Tibial nerve (tissue), 4 donors: ENCODE results near the gene KBTBD4. TPM values are rescaled to one million over a fixed set of nuclear protein-coding genes. Genes with fewer than 3 reads are reported as not detected.

Experiments used
- DNase-seq, 2 donors: peaks; one replicate each; pipeline ENCODE4 v3.0.0-alpha.2; 2019; ENCODE audit warnings: low spot score in 2 of 2
- H3K27ac ChIP-seq, 4 donors: fragments of 200-600 bp; sonication (generic) in 3 of 4; one replicate each; pipeline ENCODE4 v1.5.1; 2017 to 2019; ENCODE audit warnings: mild to moderate bottlenecking in 1 of 4
- H3K27me3 ChIP-seq, 2 donors: fragments of 200-600 bp; sonication (generic) in 1 of 2; one replicate each; pipeline versions ENCODE4 v1.5.1 to v1.6.0; 2017 to 2019
- H3K36me3 ChIP-seq, 3 donors: fragments of 200-600 bp; sonication (generic); one replicate each; pipeline ENCODE4 v1.5.1; 2018 to 2019
- H3K4me1 ChIP-seq, 4 donors: fragments of 200-600 bp; sonication (generic) in 3 of 4; one replicate each; pipeline ENCODE4 v1.5.1; 2017 to 2019
- H3K4me3 ChIP-seq, 4 donors: fragments of 200-600 bp; sonication (generic) in 3 of 4; one replicate each; pipeline ENCODE4 v1.5.1; 2017 to 2019; ENCODE audit warnings: mild to moderate bottlenecking in 1 of 4, moderate library complexity in 1 of 4
- H3K9me3 ChIP-seq, 4 donors: fragments of 200-600 bp; sonication (generic) in 3 of 4; one replicate each; pipeline ENCODE4 v1.5.1; 2017 to 2019
- EP300 ChIP-seq, 2 donors: sonication (generic); formaldehyde crosslinking; IDR thresholded peaks; one replicate each; pipeline ENCODE4 v1.6.1; 2017; ENCODE audit warnings: antibody characterized with exemption in 2 of 2, mild to moderate bottlenecking in 1 of 2
- POLR2A ChIP-seq, 2 donors: fragments of 450-650 bp; IDR thresholded peaks; one replicate each; pipeline ENCODE4 v1.6.1; 2017; ENCODE audit warnings: antibody characterized with exemption in 2 of 2, mild to moderate bottlenecking in 2 of 2, moderate library complexity in 2 of 2
- WGBS, 2 donors: methylation state at CpG; one replicate each; pipeline ENCODE4 v1.1.5; 2018; 5-methylcytosine and 5-hydroxymethylcytosine counted together
- total RNA-seq, 4 donors: library from RNA; depleted of rRNA; stranded (reverse); fragments of >200 nt; gene quantifications; one replicate each; pipeline ENCODE4 v1.1.0, GENCODE V29; 2016
- TF ChIP-seq, protein P1 (sequence below), 5 experiments: fragments of 200-600 bp in 3 of 5; fragments of 450-650 bp in 2 of 5; sonication (generic) in 3 of 5; IDR thresholded peaks; one replicate each; pipeline ENCODE4 v1.5.1; 2016 to 2019; ENCODE audit warnings: antibody characterized with exemption in 5 of 5, mild to moderate bottlenecking in 3 of 5, moderate library complexity in 2 of 5

Gene KBTBD4
- total RNA-seq, 4 donors from 2014 or later: 18.0 to 20.8 (median 19.5) TPM

DNA sequence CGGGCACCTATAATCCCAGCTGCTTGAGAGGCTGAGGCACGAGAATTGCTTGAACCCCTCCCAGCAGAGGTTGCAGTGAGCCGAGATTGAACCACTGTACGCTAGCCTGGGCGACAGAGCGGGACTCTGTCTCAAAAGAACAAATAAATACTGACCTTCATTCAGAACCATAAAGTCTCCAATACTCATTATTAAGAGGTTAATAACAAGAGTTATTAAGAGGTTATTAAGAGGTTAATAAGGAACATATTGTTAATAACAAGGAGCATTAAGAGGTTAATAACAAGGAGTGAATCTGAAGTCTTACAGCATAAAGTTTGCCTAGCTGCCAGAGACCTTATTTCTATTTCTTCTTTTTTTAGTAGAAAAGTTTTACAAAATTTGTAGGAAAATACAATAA is 33.5 kb downstream of the KBTBD4 start:
- WGBS, 2 donors: 92 to 93% methylated on average over 6 of the region's 6 CpGs
- no peak for DNase-seq
- H3K4me1 ChIP-seq: peaks cover 0 to 81% (median 24%) of the 10 kb centered on the region in 4 donors
- H3K4me3 ChIP-seq: no peak overlapping the region
- no peak overlapping the region for H3K27ac ChIP-seq
- H3K27me3 ChIP-seq: no peaks in the 10 kb centered on the region
- no peaks in the 10 kb centered on the region for H3K9me3 ChIP-seq
- TF ChIP-seq POLR2A (IDR thresholded peaks at IDR 0.05) (no peak), EP300 (IDR thresholded peaks at IDR 0.05) (no peak)
- TF ChIP-seq, protein P1, sequence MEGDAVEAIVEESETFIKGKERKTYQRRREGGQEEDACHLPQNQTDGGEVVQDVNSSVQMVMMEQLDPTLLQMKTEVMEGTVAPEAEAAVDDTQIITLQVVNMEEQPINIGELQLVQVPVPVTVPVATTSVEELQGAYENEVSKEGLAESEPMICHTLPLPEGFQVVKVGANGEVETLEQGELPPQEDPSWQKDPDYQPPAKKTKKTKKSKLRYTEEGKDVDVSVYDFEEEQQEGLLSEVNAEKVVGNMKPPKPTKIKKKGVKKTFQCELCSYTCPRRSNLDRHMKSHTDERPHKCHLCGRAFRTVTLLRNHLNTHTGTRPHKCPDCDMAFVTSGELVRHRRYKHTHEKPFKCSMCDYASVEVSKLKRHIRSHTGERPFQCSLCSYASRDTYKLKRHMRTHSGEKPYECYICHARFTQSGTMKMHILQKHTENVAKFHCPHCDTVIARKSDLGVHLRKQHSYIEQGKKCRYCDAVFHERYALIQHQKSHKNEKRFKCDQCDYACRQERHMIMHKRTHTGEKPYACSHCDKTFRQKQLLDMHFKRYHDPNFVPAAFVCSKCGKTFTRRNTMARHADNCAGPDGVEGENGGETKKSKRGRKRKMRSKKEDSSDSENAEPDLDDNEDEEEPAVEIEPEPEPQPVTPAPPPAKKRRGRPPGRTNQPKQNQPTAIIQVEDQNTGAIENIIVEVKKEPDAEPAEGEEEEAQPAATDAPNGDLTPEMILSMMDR (IDR thresholded peaks at IDR 0.05): no peak
- H3K36me3 ChIP-seq: no peaks in the 10 kb centered on the region

DNA sequence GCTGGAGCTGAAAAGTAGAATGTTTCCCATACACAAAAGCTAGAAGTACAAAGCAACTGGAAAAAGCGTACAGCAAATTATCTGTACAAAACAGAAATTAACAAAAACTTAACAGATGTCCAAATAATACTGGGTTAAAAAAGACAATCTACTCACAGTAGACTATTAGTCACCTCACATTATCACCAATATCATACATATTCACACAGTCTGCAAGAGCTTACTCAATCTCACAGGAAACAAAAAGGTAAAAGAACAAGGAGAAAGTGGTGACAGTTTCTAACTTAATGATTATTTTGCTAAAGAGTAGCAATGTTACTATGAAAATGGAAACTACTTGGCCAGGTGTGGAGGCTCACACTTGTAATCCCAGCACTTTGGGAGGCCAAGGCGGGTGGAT is 37.7 kb downstream of the KBTBD4 start:
- no peak for DNase-seq
- Histone ChIP-seq H3K9me3 (no peaks in the 10 kb centered on the region), H3K4me1 (peaks cover 0 to 83% (median 49%) of the 10 kb centered on the region in 4 donors), H3K27me3 (no peaks in the 10 kb centered on the region), H3K4me3 (no peak overlapping the region), H3K36me3 (no peaks in the 10 kb centered on the region), H3K27ac (peak overlapping the region in 1 of 4 donors; percentile 65)
- TF ChIP-seq, protein P1 (IDR thresholded peaks at IDR 0.05): no peak
- TF ChIP-seq EP300 (IDR thresholded peaks at IDR 0.05) (no peak), POLR2A (IDR thresholded peaks at IDR 0.05) (no peak)
- WGBS, 2 donors: 89 to 100% methylated on average over 2 of the region's 2 CpGs

DNA sequence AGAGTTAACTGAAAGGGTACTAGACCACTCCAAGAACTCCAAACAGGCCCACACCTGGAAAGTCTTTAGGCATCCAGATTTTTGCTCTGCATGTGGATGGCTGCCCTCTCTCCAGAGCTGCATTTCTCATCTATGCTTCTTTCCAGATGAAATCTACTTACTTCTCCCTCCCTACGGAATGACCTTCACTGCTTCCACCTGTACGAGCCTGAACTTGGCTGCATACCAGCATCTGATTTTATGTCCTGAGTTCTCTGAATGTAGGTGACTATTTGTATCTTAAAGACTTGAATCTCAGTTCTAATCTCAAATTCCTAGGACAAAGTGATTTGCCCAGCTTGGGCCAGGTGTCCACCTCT is 39.1 kb downstream of the KBTBD4 start:
- TF ChIP-seq, protein P1 (IDR thresholded peaks at IDR 0.05): no peak
- H3K9me3 ChIP-seq: no peaks in the 10 kb centered on the region
- H3K4me3 ChIP-seq: no peak overlapping the region
- no peaks in the 10 kb centered on the region for H3K27me3 ChIP-seq
- H3K36me3 ChIP-seq: no peaks in the 10 kb centered on the region
- 57 to 68% methylated on average over 2 of the region's 2 CpGs for WGBS, 2 donors
- H3K4me1 ChIP-seq: peaks cover 0 to 85% (median 51%) of the 10 kb centered on the region in 4 donors
- no peak for DNase-seq
- H3K27ac ChIP-seq: peak overlapping the region in 2 of 4 donors; percentile 22 to 65

DNA sequence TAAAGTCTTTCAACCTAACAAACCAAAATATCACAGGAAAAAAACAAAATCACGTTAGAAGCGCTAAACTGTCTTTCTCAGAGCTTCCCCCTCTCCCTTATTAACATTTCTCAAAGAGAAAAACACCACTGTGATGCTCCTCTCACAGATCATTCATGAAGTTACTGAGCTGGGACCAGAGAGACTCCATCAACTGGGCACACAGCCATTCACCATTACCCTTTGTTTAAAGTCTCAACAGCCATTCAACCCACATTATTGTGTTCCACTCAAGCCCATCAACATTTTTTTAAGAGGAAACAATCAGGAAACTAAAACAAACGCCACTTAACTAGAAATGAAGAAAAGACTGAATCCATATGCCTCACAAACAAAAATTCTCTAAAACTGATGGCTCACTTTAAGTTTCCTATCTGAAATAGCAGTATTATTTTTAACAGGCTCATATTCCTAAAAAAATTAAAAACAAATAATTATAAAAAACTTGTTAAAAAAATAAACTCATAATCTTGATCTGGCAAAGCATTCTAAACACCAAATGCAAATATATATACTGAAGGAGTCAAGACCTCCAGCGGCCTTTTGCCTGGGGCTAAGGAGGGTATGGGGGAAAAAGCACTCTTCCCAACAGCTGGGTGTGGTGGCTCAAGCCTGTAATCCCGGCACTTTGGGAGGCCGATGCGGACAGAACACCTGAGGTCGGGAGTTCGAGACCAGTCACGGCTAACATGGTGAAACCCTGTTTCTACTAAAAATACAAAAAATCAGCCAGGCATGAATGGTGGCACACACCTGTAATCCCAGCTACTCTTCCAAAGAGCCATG is 39.8 kb downstream of the KBTBD4 start:
- H3K4me3 ChIP-seq: no peak overlapping the region
- no peaks in the 10 kb centered on the region for H3K36me3 ChIP-seq
- no peaks in the 10 kb centered on the region for H3K27me3 ChIP-seq
- peaks cover 0 to 85% (median 51%) of the 10 kb centered on the region in 4 donors for H3K4me1 ChIP-seq
- no peaks in the 10 kb centered on the region for H3K9me3 ChIP-seq
- DNase-seq: no peak
- peak overlapping the region in 2 of 4 donors; percentile 17 to 65 for H3K27ac ChIP-seq
- WGBS, 2 donors: 57 to 60% methylated on average over 10 of the region's 10 CpGs
- TF ChIP-seq EP300 (IDR thresholded peaks at IDR 0.05) (no peak), POLR2A (IDR thresholded peaks at IDR 0.05) (no peak)
- TF ChIP-seq, protein P1 (IDR thresholded peaks at IDR 0.05): no peak

DNA sequence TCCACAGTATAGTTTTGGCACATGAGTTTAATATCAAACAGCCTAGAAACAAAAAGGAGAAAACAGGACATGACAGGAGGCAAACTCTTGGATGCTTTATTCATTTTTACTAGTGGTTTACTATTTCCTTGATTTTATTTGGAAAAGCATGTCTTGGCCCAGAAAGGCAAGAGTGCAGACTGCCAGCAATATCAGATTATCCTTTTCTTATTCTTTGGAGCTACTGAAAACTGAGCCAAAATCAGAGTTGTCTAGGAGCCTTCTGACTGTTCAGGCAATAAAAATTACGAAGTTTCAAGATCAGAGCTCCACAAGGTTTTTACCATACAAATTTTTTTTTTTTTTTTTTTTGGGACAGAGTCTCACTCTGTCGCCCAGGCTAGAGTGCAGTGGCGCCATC is 41.9 kb downstream of the KBTBD4 start:
- Histone ChIP-seq H3K36me3 (no peaks in the 10 kb centered on the region), H3K4me1 (peaks cover 0 to 86% (median 57%) of the 10 kb centered on the region in 4 donors), H3K27ac (no peak overlapping the region), H3K4me3 (no peak overlapping the region), H3K27me3 (no peaks in the 10 kb centered on the region), H3K9me3 (no peaks in the 10 kb centered on the region)
- DNase-seq: no peak
- TF ChIP-seq POLR2A (IDR thresholded peaks at IDR 0.05) (no peak), EP300 (IDR thresholded peaks at IDR 0.05) (no peak)
- 53 to 69% methylated on average over 3 of the region's 3 CpGs for WGBS, 2 donors
